Right atrium auricular region (tissue), 2 donors: ENCODE measurements around the gene TRIM29. TPM values are rescaled to one million over a fixed set of nuclear protein-coding genes. Genes with fewer than 3 reads are reported as not detected.
A peak's percentile ranks its signal among the peaks of the same experiment; 100 is the strongest.

ENCODE experiments used
- DNase-seq: peaks from one replicate; pipeline ENCODE4 v3.0.0-alpha.2; 2019; ENCODE audit warnings: low spot score
- H3K27ac ChIP-seq, 2 donors: fragments of 200-600 bp; sonication (generic); 1 replicate in 1 of 2; 2 replicates in 1 of 2; pipeline ENCODE4 v1.5.1; 2016 to 2019
- H3K27me3 ChIP-seq, 2 donors: fragments of 200-600 bp; sonication (generic); one replicate each; pipeline versions ENCODE4 v1.5.1 to v1.6.0; 2017 to 2019
- H3K36me3 ChIP-seq: fragments of 200-600 bp; sonication (generic); one replicate; pipeline ENCODE4 v1.5.1; 2016
- H3K4me1 ChIP-seq, 2 donors: fragments of 200-600 bp; sonication (generic); one replicate each; pipeline versions ENCODE4 v1.5.1 to v1.6.0; 2017 to 2019
- H3K4me3 ChIP-seq, 2 donors: fragments of 200-600 bp; sonication (generic); 1 replicate in 1 of 2; 2 replicates in 1 of 2; pipeline ENCODE4 v1.5.1; 2017 to 2019; ENCODE audit warnings: mild to moderate bottlenecking in 1 of 2, moderate library complexity in 1 of 2
- H3K9me3 ChIP-seq, 2 donors: fragments of 200-600 bp; sonication (generic); one replicate each; pipeline ENCODE4 v1.5.1; 2019
- CTCF ChIP-seq, 2 donors: fragments of 200-600 bp; sonication (generic); IDR thresholded peaks; one replicate each; pipeline ENCODE4 v1.5.1; 2019; ENCODE audit warnings: antibody characterized with exemption in 2 of 2
- total RNA-seq, 2 donors: library from RNA; depleted of rRNA; stranded (reverse); fragments of >200 nt; gene quantifications; one replicate each; pipeline ENCODE4 v1.1.0, GENCODE V29; 2016

Gene TRIM29
- total RNA-seq, 2 donors from 2014 or later = 0.85 to 2.7 TPM

GRCh38 chr11:120137187-120137610 lies 714 bp downstream of the TRIM29 start:
- H3K27me3 ChIP-seq = no peaks in the 10 kb centered on the region
- TF ChIP-seq CTCF (IDR thresholded peaks at IDR 0.05) = no peak

GRCh38 chr11:120136356-120136755 lies 1.6 kb downstream of the TRIM29 start:
- Histone ChIP-seq H3K4me1 (no peaks in the 10 kb centered on the region), H3K4me3 (no peak overlapping the region), H3K36me3 (no peaks in the 10 kb centered on the region), H3K9me3 (no peaks in the 10 kb centered on the region), H3K27ac (no peak overlapping the region), H3K27me3 (no peaks in the 10 kb centered on the region)
- no peak for TF ChIP-seq CTCF (IDR thresholded peaks at IDR 0.05)
- no peak for DNase-seq

More at GRCh38 chr11:120137187-120137610, 714 bp downstream of the TRIM29 start:
- Histone ChIP-seq H3K36me3 (no peaks in the 10 kb centered on the region), H3K4me3 (no peak overlapping the region), H3K4me1 (no peaks in the 10 kb centered on the region), H3K9me3 (no peaks in the 10 kb centered on the region), H3K27ac (no peak overlapping the region)
- peak; percentile 26 for DNase-seq

GRCh38 chr11:120135838-120136237 lies 2.1 kb downstream of the TRIM29 start:
- TF ChIP-seq CTCF (IDR thresholded peaks at IDR 0.05) = no peak
- Histone ChIP-seq H3K36me3 (no peaks in the 10 kb centered on the region), H3K27me3 (no peaks in the 10 kb centered on the region), H3K9me3 (no peaks in the 10 kb centered on the region), H3K4me3 (no peak overlapping the region), H3K4me1 (no peaks in the 10 kb centered on the region), H3K27ac (no peak overlapping the region)
- DNase-seq = no peak

GRCh38 chr11:120134931-120135228 lies 3.0 kb downstream of the TRIM29 start:
- no peaks in the 10 kb centered on the region for H3K9me3 ChIP-seq
- H3K4me1 ChIP-seq = no peaks in the 10 kb centered on the region
- no peaks in the 10 kb centered on the region for H3K36me3 ChIP-seq
- H3K27ac ChIP-seq = no peak overlapping the region
- H3K27me3 ChIP-seq = no peaks in the 10 kb centered on the region
- H3K4me3 ChIP-seq = no peak overlapping the region
- peak; percentile 40 for DNase-seq
- no peak for TF ChIP-seq CTCF (IDR thresholded peaks at IDR 0.05)

GRCh38 chr11:120134106-120134930 lies 3.6 kb downstream of the TRIM29 start:
- DNase-seq = no peak
- Histone ChIP-seq H3K4me3 (no peak overlapping the region), H3K9me3 (no peaks in the 10 kb centered on the region), H3K36me3 (no peaks in the 10 kb centered on the region), H3K27me3 (no peaks in the 10 kb centered on the region), H3K27ac (no peak overlapping the region), H3K4me1 (no peaks in the 10 kb centered on the region)
- TF ChIP-seq CTCF (IDR thresholded peaks at IDR 0.05) = no peak
